ENCODE results near the gene ZMYND12.

ZMYND12 gene

DNA sequence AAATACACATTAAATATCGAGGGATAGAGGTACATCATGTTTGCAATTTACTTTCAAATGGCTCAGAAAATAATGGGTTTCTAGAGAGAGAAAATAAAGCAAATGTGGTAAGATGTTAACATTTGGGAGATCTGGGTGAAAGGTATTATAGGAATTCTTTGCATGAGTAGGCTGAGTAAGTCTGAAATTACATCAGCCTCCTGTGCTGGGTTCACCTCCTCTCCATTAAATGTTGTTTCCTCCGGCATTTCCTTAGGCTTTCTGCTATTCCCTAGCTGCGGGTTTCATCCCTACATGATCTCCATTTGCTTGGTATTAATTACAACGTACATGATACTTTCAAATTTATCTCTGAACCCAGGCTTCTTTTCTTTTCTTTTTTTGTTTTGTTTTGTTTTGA is 31.6 kb downstream of the ZMYND12 start:
- no peak for TF ChIP-seq Cebpa-rat (IDR thresholded peaks at IDR 0.05)
- no peaks in the 10 kb centered on the region for H3K36me3 ChIP-seq
- H3K9ac ChIP-seq: no peak overlapping the region
- H3K9me3 ChIP-seq: no peaks in the 10 kb centered on the region
- H4K20me1 ChIP-seq: no peaks in the 10 kb centered on the region
- H3K4me1 ChIP-seq: peaks cover 6% of the 10 kb centered on the region; the same call in 1 of the 2 replicates
- H3K4me2 ChIP-seq: no peak overlapping the region
- no peak overlapping the region for H3K4me3 ChIP-seq
- H3K27me3 ChIP-seq: no peaks in the 10 kb centered on the region
- H3K27ac ChIP-seq: no peak overlapping the region

- Histone ChIP-seq H4K20me1 (no peaks in the 10 kb centered on the region), H3K27me3 (no peaks in the 10 kb centered on the region), H3K9me3 (no peaks in the 10 kb centered on the region), H3K36me3 (no peaks in the 10 kb centered on the region), H3K4me2 (no peak overlapping the region), H3K27ac (no peak overlapping the region), H3K4me1 (peaks cover 6% of the 10 kb centered on the region; the same call in 1 of the 2 replicates), H3K4me3 (no peak overlapping the region), H3K9ac (no peak overlapping the region)
- TF ChIP-seq Cebpa-rat (IDR thresholded peaks at IDR 0.05): no peak
Measured at GRCh38 chr1:42423681-42424080, 32.1 kb downstream of the ZMYND12 start.

DNA sequence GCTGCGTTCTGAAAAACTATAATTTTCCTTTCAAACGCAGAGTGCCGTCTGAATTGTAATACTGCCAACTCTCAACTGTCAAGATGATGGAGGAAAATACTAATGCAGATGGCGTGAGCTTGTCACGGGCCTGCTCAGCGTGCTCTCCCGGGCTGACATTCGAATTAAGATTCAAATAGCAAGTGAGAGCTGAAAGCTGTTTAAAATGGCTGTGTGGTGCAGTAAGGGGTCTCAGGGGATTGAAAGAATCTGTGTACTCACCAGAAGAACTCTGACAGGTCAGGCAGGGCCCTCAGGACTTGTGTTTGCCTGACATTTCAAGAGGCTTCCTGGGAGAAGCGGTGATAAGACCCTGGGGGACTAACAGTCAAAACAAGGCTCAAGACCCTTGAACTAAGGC is 33.1 kb downstream of the ZMYND12 start:
- Histone ChIP-seq H3K27me3 (no peaks in the 10 kb centered on the region), H3K9ac (no peak overlapping the region), H3K4me2 (peak overlapping the region; percentile 10; the same call in 1 of the 2 replicates), H4K20me1 (no peaks in the 10 kb centered on the region), H3K4me1 (peaks cover 6% of the 10 kb centered on the region; the same call in 1 of the 2 replicates), H3K36me3 (no peaks in the 10 kb centered on the region), H3K4me3 (no peak overlapping the region), H3K9me3 (no peaks in the 10 kb centered on the region), H3K27ac (no peak overlapping the region)
- no peak for TF ChIP-seq Cebpa-rat (IDR thresholded peaks at IDR 0.05)

- Histone ChIP-seq H3K36me3 (no peaks in the 10 kb centered on the region), H3K4me2 (no peak overlapping the region), H3K27ac (no peak overlapping the region), H4K20me1 (no peaks in the 10 kb centered on the region), H3K9ac (no peak overlapping the region), H3K9me3 (no peaks in the 10 kb centered on the region), H3K4me3 (no peak overlapping the region), H3K4me1 (peaks cover 6% of the 10 kb centered on the region; the same call in 1 of the 2 replicates), H3K27me3 (no peaks in the 10 kb centered on the region)
- no peak for TF ChIP-seq Cebpa-rat (IDR thresholded peaks at IDR 0.05)
Measured at GRCh38 chr1:42420911-42421585, 34.8 kb downstream of the ZMYND12 start.

DNA sequence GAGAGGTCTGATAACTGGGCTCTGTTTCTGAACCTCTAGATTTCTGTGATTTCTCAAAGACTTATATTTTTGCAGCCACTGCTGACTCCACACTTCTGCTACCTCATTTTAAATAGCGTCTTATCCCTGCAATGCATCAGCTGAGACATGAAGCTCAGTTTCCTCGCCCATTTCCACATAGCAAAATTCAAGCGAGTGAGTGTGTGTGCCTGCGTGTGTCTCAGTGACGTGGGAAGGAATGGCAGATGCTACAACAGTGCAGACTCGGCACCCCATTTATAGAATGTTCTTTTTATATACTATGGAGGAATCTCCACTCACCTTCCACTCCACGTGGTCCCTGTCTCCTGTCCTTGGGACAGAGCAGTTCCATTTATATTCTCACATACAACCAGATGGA is 35.7 kb downstream of the ZMYND12 start:
- no peak for TF ChIP-seq Cebpa-rat (IDR thresholded peaks at IDR 0.05)
- Histone ChIP-seq H3K27me3 (no peaks in the 10 kb centered on the region), H3K9ac (no peak overlapping the region), H3K4me3 (no peak overlapping the region), H3K36me3 (0 out of 2 replicates have a peak, but pooled peaks cover 5% of the 10 kb centered on the region), H3K9me3 (no peaks in the 10 kb centered on the region), H3K4me1 (peaks cover 6% of the 10 kb centered on the region; the same call in 1 of the 2 replicates), H3K27ac (no peak overlapping the region), H4K20me1 (no peaks in the 10 kb centered on the region), H3K4me2 (no peak overlapping the region)

GRCh38 chr1:42419126-42419821 is 36.5 kb downstream of the ZMYND12 start:
- Histone ChIP-seq H3K9me3 (no peaks in the 10 kb centered on the region), H3K4me2 (no peak overlapping the region), H3K36me3 (peaks cover 13% of the 10 kb centered on the region; the same call in 1 of the 2 replicates), H3K9ac (no peak overlapping the region), H3K4me1 (peaks cover 6% of the 10 kb centered on the region; the same call in 1 of the 2 replicates), H3K27ac (no peak overlapping the region), H4K20me1 (no peaks in the 10 kb centered on the region), H3K27me3 (no peaks in the 10 kb centered on the region), H3K4me3 (no peak overlapping the region)
- no peak for TF ChIP-seq Cebpa-rat (IDR thresholded peaks at IDR 0.05)

DNA sequence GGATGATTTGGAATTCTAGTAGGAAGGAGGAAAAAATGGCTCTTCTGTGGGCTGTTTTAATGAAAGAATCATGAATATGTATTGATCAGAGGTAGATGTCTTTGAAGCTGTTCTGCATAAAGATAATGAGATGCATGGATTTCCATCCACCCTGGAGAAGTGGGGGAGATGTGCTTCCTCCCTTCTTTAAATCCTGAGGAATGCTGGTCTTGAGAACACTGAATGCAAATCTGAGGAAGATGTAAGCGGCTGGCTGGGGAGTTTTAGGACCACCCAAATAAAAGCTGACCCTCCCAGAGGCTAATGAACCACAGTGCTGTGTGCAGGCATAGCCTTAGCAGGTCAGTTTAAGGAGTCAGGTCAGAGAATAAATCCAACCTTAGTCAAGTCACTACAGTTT is 37.3 kb downstream of the ZMYND12 start:
- no peak overlapping the region for H3K9ac ChIP-seq
- no peaks in the 10 kb centered on the region for H3K27me3 ChIP-seq
- peaks cover 15% of the 10 kb centered on the region; the same call in 1 of the 2 replicates for H3K36me3 ChIP-seq
- H3K4me1 ChIP-seq: peaks cover 6% of the 10 kb centered on the region; the same call in 1 of the 2 replicates
- H3K4me2 ChIP-seq: no peak overlapping the region
- H4K20me1 ChIP-seq: no peaks in the 10 kb centered on the region
- no peak overlapping the region for H3K4me3 ChIP-seq
- H3K27ac ChIP-seq: no peak overlapping the region
- TF ChIP-seq Cebpa-rat (IDR thresholded peaks at IDR 0.05): no peak
- H3K9me3 ChIP-seq: no peaks in the 10 kb centered on the region

DNA sequence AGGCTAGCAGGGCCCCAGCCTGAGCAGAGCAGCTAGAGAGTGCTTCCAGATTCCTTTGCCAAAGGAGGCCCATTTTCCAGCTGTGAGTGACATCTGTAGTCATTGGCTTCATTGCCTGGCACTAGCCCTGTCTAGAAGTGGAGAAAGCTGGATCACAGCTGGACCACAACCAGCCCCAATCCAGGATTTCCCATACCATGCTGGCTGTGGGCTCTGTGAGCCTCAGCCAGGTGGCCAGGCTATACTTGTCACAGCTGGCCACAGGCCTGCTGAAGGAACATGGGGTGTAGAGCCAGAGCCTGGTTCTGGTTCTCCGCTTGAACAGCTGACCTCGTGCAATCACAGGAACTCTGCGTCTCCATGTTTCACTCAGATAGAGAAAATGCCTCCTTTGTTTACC is 38.7 kb downstream of the ZMYND12 start:
- Histone ChIP-seq H3K27ac (no peak overlapping the region), H3K9ac (no peak overlapping the region), H3K4me3 (no peak overlapping the region), H3K4me2 (no peak overlapping the region), H4K20me1 (no peaks in the 10 kb centered on the region), H3K9me3 (no peaks in the 10 kb centered on the region), H3K27me3 (no peaks in the 10 kb centered on the region), H3K36me3 (peaks cover 15% of the 10 kb centered on the region; the same call in 1 of the 2 replicates), H3K4me1 (no peaks in the 10 kb centered on the region)
- TF ChIP-seq Cebpa-rat (IDR thresholded peaks at IDR 0.05): no peak

DNA sequence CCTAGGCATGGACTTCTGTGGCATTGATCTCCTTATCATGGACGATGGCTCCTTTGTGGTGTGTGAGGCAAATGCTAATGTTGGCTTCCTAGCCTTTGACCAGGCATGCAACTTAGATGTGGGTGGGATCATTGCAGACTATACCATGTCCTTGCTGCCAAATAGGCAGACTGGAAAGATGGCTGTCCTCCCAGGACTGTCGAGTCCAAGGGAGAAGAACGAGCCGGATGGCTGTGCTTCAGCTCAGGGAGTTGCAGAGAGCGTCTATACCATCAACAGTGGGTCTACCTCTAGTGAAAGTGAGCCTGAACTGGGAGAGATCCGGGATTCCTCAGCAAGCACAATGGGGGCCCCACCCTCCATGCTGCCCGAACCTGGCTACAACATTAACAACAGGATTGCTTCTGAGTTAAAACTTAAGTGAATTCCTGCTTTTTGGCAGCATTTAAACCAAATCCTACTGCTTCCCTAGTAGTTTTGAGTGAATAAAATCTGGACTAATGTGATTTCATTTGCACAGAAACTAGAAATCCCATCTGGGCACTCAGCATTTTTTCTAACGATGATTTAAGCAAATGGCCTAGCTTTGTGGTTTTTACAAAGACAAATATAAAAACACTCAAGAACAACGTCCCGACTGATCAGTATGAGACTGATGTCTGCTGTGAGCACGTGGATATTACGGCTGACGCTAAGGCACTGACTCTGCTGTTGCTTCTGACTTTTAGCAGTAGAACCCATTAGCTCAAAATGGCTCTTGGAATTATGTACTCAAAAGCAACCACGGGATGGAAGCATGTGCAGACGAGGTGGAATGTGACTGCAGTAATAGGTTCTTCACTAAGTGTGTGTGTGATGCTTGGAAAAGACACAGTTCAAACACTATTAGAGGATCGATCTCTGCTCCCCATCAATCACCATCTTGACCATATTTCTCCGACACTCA is 41.0 kb downstream of the ZMYND12 start:
- no peaks in the 10 kb centered on the region for H3K27me3 ChIP-seq
- H3K4me1 ChIP-seq: no peaks in the 10 kb centered on the region
- no peak for TF ChIP-seq Cebpa-rat (IDR thresholded peaks at IDR 0.05)
- H3K9ac ChIP-seq: no peak overlapping the region
- H4K20me1 ChIP-seq: no peaks in the 10 kb centered on the region
- H3K9me3 ChIP-seq: no peaks in the 10 kb centered on the region
- no peak overlapping the region for H3K4me2 ChIP-seq
- H3K36me3 ChIP-seq: peaks cover 15% of the 10 kb centered on the region; the same call in 1 of the 2 replicates
- no peak overlapping the region for H3K27ac ChIP-seq
- H3K4me3 ChIP-seq: no peak overlapping the region
